ENCODE data around the gene CPS1. TPM values are rescaled to one million over a fixed set of nuclear protein-coding genes. Genes with fewer than 3 reads are reported as not detected.

The CPS1 gene
- total and polyA plus RNA-seq, 2 of the 8 experiments (the other 6 are each of a cell fraction or from before 2014, with no cell fraction given), result 7.9 to 15.7 TPM

DNA sequence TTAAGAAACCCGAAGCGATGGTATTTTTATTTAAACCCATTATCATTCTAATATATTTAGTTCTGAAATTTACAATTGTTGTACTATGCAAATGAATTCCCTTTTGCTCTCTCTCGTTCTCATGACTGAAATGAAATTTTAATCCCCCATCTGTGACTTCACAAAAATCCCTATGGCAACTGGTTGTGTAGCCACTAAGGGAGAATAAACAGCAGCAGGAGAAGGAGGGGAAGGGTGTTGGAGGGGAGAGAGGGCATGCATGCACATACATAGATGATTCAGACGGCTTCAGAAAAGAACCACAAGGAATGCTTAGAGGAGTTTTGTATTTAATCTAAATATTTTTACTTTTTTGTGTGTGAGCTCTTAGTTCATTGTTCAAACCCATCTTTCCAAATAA, 36.8 kb downstream of the CPS1 start:
- H3K4me1 ChIP-seq (replicated peaks in 1 of 4; ENCODE audit: control insufficient read depth in 3 of 4, insufficient read depth in 4 of 4, low read length in 3 of 4), result 0 out of 7 replicates have a peak, but pooled peaks cover 0 to 2% (median 0%) of the 10 kb centered on the region in 4 experiments
- no peak overlapping the region for H3K27ac ChIP-seq (ENCODE audit: low read depth, low read length)
- no peak overlapping the region for H3K9ac ChIP-seq (replicated peaks in 1 of 4; ENCODE audit: extremely low read depth in 1 of 4, low read depth in 3 of 4, low read length in 3 of 4)
- H2BK5ac ChIP-seq (ENCODE audit: low read depth, low read length), result no peak overlapping the region
- ChIA-PET POLR2A (ENCODE audit: partially characterized antibody) (no interaction called here), CTCF (ENCODE audit: partially characterized antibody) (interaction anchor here (0.6 kb wide), 1 partner anchor 18 kb away, joined by 3 read pairs; no protein-coding TSS in a partner anchor)
- no peak overlapping the region for H3K18ac ChIP-seq (ENCODE audit: extremely low read depth, low read length)
- H3K4ac ChIP-seq (replicated peaks; ENCODE audit: insufficient read length, low read depth, low read length), result no peak overlapping the region
- H2AK5ac ChIP-seq (ENCODE audit: low read depth, low read length), result no peak overlapping the region
- no peak overlapping the region for H3K23ac ChIP-seq (ENCODE audit: insufficient read length)
- no peak overlapping the region for H4K8ac ChIP-seq (ENCODE audit: extremely low read depth, insufficient read depth, low read length)
- no peak overlapping the region for H2BK12ac ChIP-seq (ENCODE audit: low read depth, low read length)
- 53% methylated on average over 4 of the region's 4 CpGs; no CpG with 5 or more reads in 1 of the 2 experiments for WGBS, 2 experiments (ENCODE audit: extremely low coverage in 1 of 2, insufficient coverage in 1 of 2, insufficient read length in 1 of 2, insufficient replicate concordance in 2 of 2, low coverage in 1 of 2, low lambda C conversion rate in 2 of 2, missing lambda C conversion rate in 1 of 2)
- no peak overlapping the region for H2BK120ac ChIP-seq (replicated peaks; ENCODE audit: low read depth, low read length)
- H4K20me1 ChIP-seq (replicated peaks in 1 of 2; ENCODE audit: control insufficient read depth in 1 of 2, insufficient read depth in 2 of 2, low read length in 2 of 2), result no peaks in the 10 kb centered on the region
- H3K14ac ChIP-seq (ENCODE audit: insufficient read length), result no peak overlapping the region
- H3K23me2 ChIP-seq (ENCODE audit: low read depth, low read length), result no peaks in the 10 kb centered on the region
- H3K79me2 ChIP-seq (ENCODE audit: control insufficient read depth in 1 of 2, insufficient read depth in 2 of 2, low read length in 2 of 2), result no peaks in the 10 kb centered on the region
- H3K56ac ChIP-seq (replicated peaks; ENCODE audit: insufficient read length, low read depth, low read length), result no peak overlapping the region
- no peak overlapping the region for H2BK20ac ChIP-seq (ENCODE audit: low read length)
- DNase-seq (ENCODE audit: low read depth in 1 of 2, low spot score in 2 of 2) (no peak), FAIRE-seq (no peak)
- no peaks in the 10 kb centered on the region for H3K36me3 ChIP-seq (ENCODE audit: control insufficient read depth in 2 of 4, insufficient read depth in 4 of 4, low read length in 3 of 4)
- no peaks in the 10 kb centered on the region for H3K79me1 ChIP-seq (ENCODE audit: low read depth, low read length)
- no peak overlapping the region for H4K5ac ChIP-seq (ENCODE audit: insufficient read length, low read depth, low read length)
- H3K4me3 ChIP-seq (ENCODE audit: extremely low read depth in 1 of 4, insufficient read depth in 2 of 4, low read depth in 3 of 4, low read length in 4 of 4), result no peak overlapping the region
- no peak for TF ChIP-seq RAD21 (IDR thresholded peaks at IDR 0.05 in 1 of 2, conservative IDR thresholded peaks at IDR 0.05 in 1 of 2; ENCODE audit: low read depth in 2 of 2, low read length in 2 of 2)
- no peak for TF ChIP-seq POLR2AphosphoS5 (IDR thresholded peaks at IDR 0.05; ENCODE audit: low read depth, low read length)
- no peak for TF ChIP-seq HDAC6 (IDR thresholded peaks at IDR 0.05; ENCODE audit: low read depth, low read length)
- TF ChIP-seq RXRA (IDR thresholded peaks at IDR 0.05; ENCODE audit: insufficient read depth, low read depth, low read length), result no peak
- TF ChIP-seq TAF1 (IDR thresholded peaks at IDR 0.05; ENCODE audit: low read depth, low read length), result no peak
- TF ChIP-seq JUND (IDR thresholded peaks at IDR 0.05; ENCODE audit: low read length), result no peak
- TF ChIP-seq RBBP5 (IDR thresholded peaks at IDR 0.05; ENCODE audit: borderline replicate concordance, low read depth, low read length), result no peak
- no peak for TF ChIP-seq SP1 (IDR thresholded peaks at IDR 0.05; ENCODE audit: low read depth, low read length)
- TF ChIP-seq SAP30 (IDR thresholded peaks at IDR 0.05; ENCODE audit: insufficient read depth, insufficient replicate concordance, low read length), result no peak
- TF ChIP-seq CBX5 (IDR thresholded peaks at IDR 0.05; ENCODE audit: low read depth, low read length), result no peak
- no peak for TF ChIP-seq POLR2A (IDR thresholded peaks at IDR 0.05; ENCODE audit: control extremely low read depth in 1 of 2, low read depth in 2 of 2, low read length in 2 of 2)
- TF ChIP-seq KDM4A (IDR thresholded peaks at IDR 0.05; ENCODE audit: low read depth, low read length, severe bottlenecking), result no peak
- no peak for TF ChIP-seq SUZ12 (IDR thresholded peaks at IDR 0.05; ENCODE audit: low read length)
- TF ChIP-seq, protein P1, sequence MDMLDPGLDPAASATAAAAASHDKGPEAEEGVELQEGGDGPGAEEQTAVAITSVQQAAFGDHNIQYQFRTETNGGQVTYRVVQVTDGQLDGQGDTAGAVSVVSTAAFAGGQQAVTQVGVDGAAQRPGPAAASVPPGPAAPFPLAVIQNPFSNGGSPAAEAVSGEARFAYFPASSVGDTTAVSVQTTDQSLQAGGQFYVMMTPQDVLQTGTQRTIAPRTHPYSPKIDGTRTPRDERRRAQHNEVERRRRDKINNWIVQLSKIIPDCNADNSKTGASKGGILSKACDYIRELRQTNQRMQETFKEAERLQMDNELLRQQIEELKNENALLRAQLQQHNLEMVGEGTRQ (IDR thresholded peaks at IDR 0.05; ENCODE audit: low read length), result no peak
- H3K9me3 ChIP-seq (ENCODE audit: insufficient read depth in 2 of 2, low read depth in 1 of 2, low read length in 1 of 2), result no peaks in the 10 kb centered on the region
- H2BK15ac ChIP-seq (ENCODE audit: low read length), result no peak overlapping the region
- H3K27me3 ChIP-seq (replicated peaks in 1 of 4; ENCODE audit: control insufficient read depth in 3 of 4, extremely low read depth in 1 of 4, insufficient read depth in 3 of 4, low read length in 3 of 4), result no peaks in the 10 kb centered on the region
- no peak overlapping the region for H3K4me2 ChIP-seq (ENCODE audit: insufficient read depth in 1 of 2, low read depth in 2 of 2, low read length in 2 of 2)
- H4K91ac ChIP-seq (replicated peaks; ENCODE audit: insufficient read length, low read length), result no peak overlapping the region
- H2AFZ ChIP-seq (ENCODE audit: low read length), result no peak overlapping the region
